GM08714 (cell line): ENCODE results near the gene HMGB2.

Experiments used
- H3K4me3 ChIP-seq: fragments of 200-500 bp; sonication (Bioruptor generic); 2 replicates; pipeline ENCODE4 v1.5.1; 2014; ENCODE audit warnings: mild to moderate bottlenecking, low read length, inconsistent platforms
- ZNF274 ChIP-seq: IDR thresholded peaks from 2 replicates; pipeline ENCODE4 v1.6.1; 2012; ENCODE audit warnings: mild to moderate bottlenecking, low read depth, low read length

Gene HMGB2

GRCh38 chr4:173284463-173284862 is 49.7 kb downstream of the HMGB2 start:
- no peak overlapping the region for H3K4me3 ChIP-seq
- no peak for TF ChIP-seq ZNF274

DNA sequence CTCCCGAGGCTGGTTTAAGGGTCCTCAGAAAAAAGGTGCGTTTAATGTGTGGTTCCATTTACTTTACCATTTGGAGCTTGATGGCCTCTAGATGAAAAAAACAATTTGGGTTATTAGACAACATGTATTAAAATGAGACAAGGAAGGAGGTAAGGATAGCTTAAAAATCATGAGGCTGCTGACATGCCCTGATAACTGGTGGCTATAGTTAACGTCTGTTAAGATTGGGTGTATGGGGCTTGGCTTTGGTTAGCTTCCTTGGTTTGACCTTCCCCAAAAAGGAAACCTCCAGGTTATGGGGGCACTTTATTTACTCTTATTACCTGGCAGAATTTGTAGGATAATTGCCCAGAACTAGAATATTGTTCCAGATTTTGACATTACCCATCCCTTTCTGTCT is 51.5 kb downstream of the HMGB2 start:
- no peak for TF ChIP-seq ZNF274
- no peak overlapping the region for H3K4me3 ChIP-seq

GRCh38 chr4:173282256-173282562 is 51.9 kb downstream of the HMGB2 start:
- no peak for TF ChIP-seq ZNF274
- H3K4me3 ChIP-seq: no peak overlapping the region

- TF ChIP-seq ZNF274: no peak
Measured at GRCh38 chr4:173281406-173282255, 52.5 kb downstream of the HMGB2 start.

More at GRCh38 chr4:173281406-173282255, 52.5 kb downstream of the HMGB2 start:
- no peak overlapping the region for H3K4me3 ChIP-seq
